Measurements from ENCODE around the gene ANKRD11.
"Not testable (repeated sequence)": the region's sequence is repeated elsewhere in the genome, so short reads cannot be mapped to it uniquely, and the experiment has no call there.

Gene ANKRD11

GRCh38 chr16:89273741-89274472 is 216.5 kb downstream of the ANKRD11 start:
- peaks cover 86% of the 10 kb centered on the region for H3K36me3 ChIP-seq (ENCODE audit: control insufficient read depth, insufficient read depth, low read length)
- H3K27ac ChIP-seq (ENCODE audit: insufficient read depth, low read length, poor library complexity, severe bottlenecking) = no peak overlapping the region
- no peak overlapping the region for H3K4me3 ChIP-seq (ENCODE audit: insufficient read depth, low read depth, low read length, poor library complexity, severe bottlenecking)
- DNase-seq = no peak
- H3K4me1 ChIP-seq (ENCODE audit: control insufficient read depth, insufficient read depth, low read length, poor library complexity, severe bottlenecking) = no peaks in the 10 kb centered on the region
- no peaks in the 10 kb centered on the region for H3K9me3 ChIP-seq (ENCODE audit: control insufficient read depth, low read length)
- no peaks in the 10 kb centered on the region for H3K27me3 ChIP-seq (replicated peaks; ENCODE audit: control insufficient read depth, insufficient read depth, low read length, poor library complexity, severe bottlenecking)

GRCh38 chr16:89272631-89273030 is 217.7 kb downstream of the ANKRD11 start:
- Histone ChIP-seq H3K36me3 (ENCODE audit: control insufficient read depth, insufficient read depth, low read length) (peaks cover 81% of the 10 kb centered on the region), H3K4me3 (ENCODE audit: insufficient read depth, low read depth, low read length, poor library complexity, severe bottlenecking) (no peak overlapping the region), H3K4me1 (ENCODE audit: control insufficient read depth, insufficient read depth, low read length, poor library complexity, severe bottlenecking) (no peaks in the 10 kb centered on the region), H3K27ac (ENCODE audit: insufficient read depth, low read length, poor library complexity, severe bottlenecking) (no peak overlapping the region), H3K27me3 (replicated peaks; ENCODE audit: control insufficient read depth, insufficient read depth, low read length, poor library complexity, severe bottlenecking) (no peaks in the 10 kb centered on the region), H3K9me3 (ENCODE audit: control insufficient read depth, low read length) (no peaks in the 10 kb centered on the region)
- DNase-seq = no peak

- no peaks in the 10 kb centered on the region for H3K4me1 ChIP-seq (ENCODE audit: control insufficient read depth, insufficient read depth, low read length, poor library complexity, severe bottlenecking)
- no peaks in the 10 kb centered on the region for H3K27me3 ChIP-seq (replicated peaks; ENCODE audit: control insufficient read depth, insufficient read depth, low read length, poor library complexity, severe bottlenecking)
- DNase-seq = no peak
- peaks cover 80% of the 10 kb centered on the region for H3K36me3 ChIP-seq (ENCODE audit: control insufficient read depth, insufficient read depth, low read length)
- no peak overlapping the region for H3K27ac ChIP-seq (ENCODE audit: insufficient read depth, low read length, poor library complexity, severe bottlenecking)
- H3K9me3 ChIP-seq (ENCODE audit: control insufficient read depth, low read length) = no peaks in the 10 kb centered on the region
- no peak overlapping the region for H3K4me3 ChIP-seq (ENCODE audit: insufficient read depth, low read depth, low read length, poor library complexity, severe bottlenecking)
Observed at GRCh38 chr16:89270666-89271345, 219.6 kb downstream of the ANKRD11 start.

GRCh38 chr16:89269805-89270665 is 220.3 kb downstream of the ANKRD11 start:
- Histone ChIP-seq H3K27ac (ENCODE audit: insufficient read depth, low read length, poor library complexity, severe bottlenecking) (no peak overlapping the region), H3K9me3 (ENCODE audit: control insufficient read depth, low read length) (no peaks in the 10 kb centered on the region), H3K27me3 (replicated peaks; ENCODE audit: control insufficient read depth, insufficient read depth, low read length, poor library complexity, severe bottlenecking) (no peaks in the 10 kb centered on the region), H3K36me3 (ENCODE audit: control insufficient read depth, insufficient read depth, low read length) (peaks cover 79% of the 10 kb centered on the region), H3K4me1 (ENCODE audit: control insufficient read depth, insufficient read depth, low read length, poor library complexity, severe bottlenecking) (no peaks in the 10 kb centered on the region), H3K4me3 (ENCODE audit: insufficient read depth, low read depth, low read length, poor library complexity, severe bottlenecking) (no peak overlapping the region)
- no peak for DNase-seq

GRCh38 chr16:89268987-89269735 is 221.2 kb downstream of the ANKRD11 start:
- no peak overlapping the region for H3K4me3 ChIP-seq (ENCODE audit: insufficient read depth, low read depth, low read length, poor library complexity, severe bottlenecking)
- peaks cover 71% of the 10 kb centered on the region for H3K36me3 ChIP-seq (ENCODE audit: control insufficient read depth, insufficient read depth, low read length)
- DNase-seq = no peak
- no peaks in the 10 kb centered on the region for H3K4me1 ChIP-seq (ENCODE audit: control insufficient read depth, insufficient read depth, low read length, poor library complexity, severe bottlenecking)
- H3K27me3 ChIP-seq (replicated peaks; ENCODE audit: control insufficient read depth, insufficient read depth, low read length, poor library complexity, severe bottlenecking) = no peaks in the 10 kb centered on the region
- no peaks in the 10 kb centered on the region for H3K9me3 ChIP-seq (ENCODE audit: control insufficient read depth, low read length)
- H3K27ac ChIP-seq (ENCODE audit: insufficient read depth, low read length, poor library complexity, severe bottlenecking) = no peak overlapping the region

GRCh38 chr16:89268585-89268984 is 221.8 kb downstream of the ANKRD11 start:
- no peak for DNase-seq
- Histone ChIP-seq H3K4me3 (ENCODE audit: insufficient read depth, low read depth, low read length, poor library complexity, severe bottlenecking) (no peak overlapping the region), H3K27ac (ENCODE audit: insufficient read depth, low read length, poor library complexity, severe bottlenecking) (no peak overlapping the region), H3K9me3 (ENCODE audit: control insufficient read depth, low read length) (no peaks in the 10 kb centered on the region), H3K36me3 (ENCODE audit: control insufficient read depth, insufficient read depth, low read length) (peaks cover 65% of the 10 kb centered on the region), H3K27me3 (replicated peaks; ENCODE audit: control insufficient read depth, insufficient read depth, low read length, poor library complexity, severe bottlenecking) (no peaks in the 10 kb centered on the region), H3K4me1 (ENCODE audit: control insufficient read depth, insufficient read depth, low read length, poor library complexity, severe bottlenecking) (no peaks in the 10 kb centered on the region)

- peaks cover 56% of the 10 kb centered on the region for H3K36me3 ChIP-seq (ENCODE audit: control insufficient read depth, insufficient read depth, low read length)
- H3K27ac ChIP-seq (ENCODE audit: insufficient read depth, low read length, poor library complexity, severe bottlenecking); DNase-seq; H3K27me3 ChIP-seq (replicated peaks; ENCODE audit: control insufficient read depth, insufficient read depth, low read length, poor library complexity, severe bottlenecking); H3K4me3 ChIP-seq (ENCODE audit: insufficient read depth, low read depth, low read length, poor library complexity, severe bottlenecking); H3K4me1 ChIP-seq (ENCODE audit: control insufficient read depth, insufficient read depth, low read length, poor library complexity, severe bottlenecking); H3K9me3 ChIP-seq (ENCODE audit: control insufficient read depth, low read length): not testable (repeated sequence)
Observed at GRCh38 chr16:89267746-89268145, 222.6 kb downstream of the ANKRD11 start.

- Histone ChIP-seq H3K27me3 (replicated peaks; ENCODE audit: control insufficient read depth, insufficient read depth, low read length, poor library complexity, severe bottlenecking) (no peaks in the 10 kb centered on the region), H3K4me1 (ENCODE audit: control insufficient read depth, insufficient read depth, low read length, poor library complexity, severe bottlenecking) (no peaks in the 10 kb centered on the region), H3K9me3 (ENCODE audit: control insufficient read depth, low read length) (no peaks in the 10 kb centered on the region), H3K4me3 (ENCODE audit: insufficient read depth, low read depth, low read length, poor library complexity, severe bottlenecking) (no peak overlapping the region), H3K36me3 (ENCODE audit: control insufficient read depth, insufficient read depth, low read length) (peaks cover 51% of the 10 kb centered on the region), H3K27ac (ENCODE audit: insufficient read depth, low read length, poor library complexity, severe bottlenecking) (no peak overlapping the region)
- no peak for DNase-seq
Observed at GRCh38 chr16:89266521-89267134, 223.7 kb downstream of the ANKRD11 start.

- Histone ChIP-seq H3K4me3 (ENCODE audit: insufficient read depth, low read depth, low read length, poor library complexity, severe bottlenecking) (no peak overlapping the region), H3K27me3 (replicated peaks; ENCODE audit: control insufficient read depth, insufficient read depth, low read length, poor library complexity, severe bottlenecking) (no peaks in the 10 kb centered on the region), H3K27ac (ENCODE audit: insufficient read depth, low read length, poor library complexity, severe bottlenecking) (no peak overlapping the region), H3K9me3 (ENCODE audit: control insufficient read depth, low read length) (no peaks in the 10 kb centered on the region), H3K36me3 (ENCODE audit: control insufficient read depth, insufficient read depth, low read length) (peaks cover 41% of the 10 kb centered on the region), H3K4me1 (ENCODE audit: control insufficient read depth, insufficient read depth, low read length, poor library complexity, severe bottlenecking) (no peaks in the 10 kb centered on the region)
- DNase-seq = no peak
Observed at GRCh38 chr16:89265647-89266046, 224.7 kb downstream of the ANKRD11 start.

Measured in effector memory CD4-positive, alpha-beta T cell (primary cell).